Thoracic aorta (tissue), 2 donors: ENCODE results near the gene REC114. TPM values are rescaled to one million over a fixed set of nuclear protein-coding genes. Genes with fewer than 3 reads are reported as not detected.
"Not testable (repeated sequence)": the region's sequence is repeated elsewhere in the genome, so short reads cannot be mapped to it uniquely, and the experiment has no call there.

ENCODE experiments used
- ATAC-seq: fragments of 150-250 bp; one replicate; pipeline ENCODE4 v1.8.0; 2017; ENCODE audit warnings: low read depth; ENCODE audit not compliant: insufficient number of reproducible peaks, low FRiP score
- DNase-seq: peaks from one replicate; pipeline ENCODE4 v3.0.0-alpha.2; 2020; ENCODE audit warnings: low spot score
- H3K27ac ChIP-seq, 2 donors: fragments of 200-600 bp; sonication (generic); 1 replicate in 1 of 2; 2 replicates in 1 of 2; pipeline ENCODE4 v1.5.1; 2016; ENCODE audit warnings: mild to moderate bottlenecking in 2 of 2, moderate library complexity in 2 of 2
- H3K27me3 ChIP-seq: fragments of 200-600 bp; sonication (generic); replicated peaks from 2 replicates; pipeline ENCODE4 v1.6.0; 2016; ENCODE audit warnings: mild to moderate bottlenecking; ENCODE audit not compliant: insufficient read depth
- H3K36me3 ChIP-seq: fragments of 200-600 bp; sonication (generic); one replicate; pipeline ENCODE4 v1.5.1; 2016
- H3K4me1 ChIP-seq, 2 donors: fragments of 200-600 bp; sonication (generic); 1 replicate in 1 of 2; 2 replicates in 1 of 2; pipeline versions ENCODE4 v1.5.1 to v1.6.0; 2016; ENCODE audit warnings: low read depth in 2 of 2, mild to moderate bottlenecking in 1 of 2; ENCODE audit not compliant: control insufficient read depth in 1 of 2
- H3K4me3 ChIP-seq: fragments of 200-600 bp; sonication (generic); 2 replicates; pipeline ENCODE4 v1.5.1; 2016; ENCODE audit warnings: mild to moderate bottlenecking
- H3K9me3 ChIP-seq: fragments of 200-600 bp; sonication (generic); 2 replicates; pipeline ENCODE4 v1.5.1; 2016
- CTCF ChIP-seq: fragments of 200-600 bp; sonication (generic); IDR thresholded peaks from one replicate; pipeline ENCODE4 v1.5.1; 2019; ENCODE audit warnings: antibody characterized with exemption
- total RNA-seq, 2 donors: library from RNA; depleted of rRNA; stranded (reverse); fragments of >200 nt; gene quantifications; one replicate each; pipeline versions ENCODE4 v1.1.0 to v1.2.3, GENCODE V29; 2016

REC114 gene
- total RNA-seq, 2 donors from 2014 or later: not detected

- Histone ChIP-seq H3K4me3 (no peak overlapping the region), H3K9me3 (no peaks in the 10 kb centered on the region)
These were observed 96.5 kb downstream of the REC114 start for GRCh38 chr15:73539212-73540128.

GRCh38 chr15:73540161-73540560 is 97.2 kb downstream of the REC114 start:
- H3K4me3 ChIP-seq: no peak overlapping the region
- ATAC-seq: no peak
- H3K36me3 ChIP-seq: no peaks in the 10 kb centered on the region
- H3K27ac ChIP-seq: no peak overlapping the region
- no peak for TF ChIP-seq CTCF
- H3K4me1 ChIP-seq: no peaks in the 10 kb centered on the region
- no peak for DNase-seq
- H3K27me3 ChIP-seq: no peaks in the 10 kb centered on the region
- no peaks in the 10 kb centered on the region for H3K9me3 ChIP-seq

More at GRCh38 chr15:73539212-73540128, 96.5 kb downstream of the REC114 start:
- no peaks in the 10 kb centered on the region for H3K36me3 ChIP-seq
- no peak for TF ChIP-seq CTCF
- no peak overlapping the region for H3K27ac ChIP-seq
- ATAC-seq (no peak), DNase-seq (no peak)
- no peaks in the 10 kb centered on the region for H3K27me3 ChIP-seq
- no peaks in the 10 kb centered on the region for H3K4me1 ChIP-seq

GRCh38 chr15:73541479-73541878 is 98.5 kb downstream of the REC114 start:
- DNase-seq (no peak), ATAC-seq (no peak)
- no peaks in the 10 kb centered on the region for H3K4me1 ChIP-seq
- H3K4me3 ChIP-seq: no peak overlapping the region
- no peaks in the 10 kb centered on the region for H3K36me3 ChIP-seq
- H3K27ac ChIP-seq: no peak overlapping the region
- no peaks in the 10 kb centered on the region for H3K27me3 ChIP-seq
- no peaks in the 10 kb centered on the region for H3K9me3 ChIP-seq
- TF ChIP-seq CTCF: no peak

GRCh38 chr15:73548925-73549324 is 106.0 kb downstream of the REC114 start:
- H3K4me3 ChIP-seq, H3K9me3 ChIP-seq, DNase-seq, H3K36me3 ChIP-seq, H3K27ac ChIP-seq, ATAC-seq, H3K27me3 ChIP-seq, H3K4me1 ChIP-seq: not testable (repeated sequence)

GRCh38 chr15:73550190-73550589 is 107.2 kb downstream of the REC114 start:
- Histone ChIP-seq H3K9me3 (no peaks in the 10 kb centered on the region), H3K27me3 (no peaks in the 10 kb centered on the region), H3K27ac (no peak overlapping the region), H3K4me1 (no peaks in the 10 kb centered on the region), H3K36me3 (no peaks in the 10 kb centered on the region), H3K4me3 (no peak overlapping the region)
- ATAC-seq (no peak), DNase-seq (no peak)
- no peak for TF ChIP-seq CTCF
